T-helper 2 cell treated with Interferon-gamma antibody and Interleukin-4, amounts not matched to agents 100 ng/mL and 5 ng/mL, for 36 hours (primary cell): ENCODE measurements around the gene AGAP5. TPM values are rescaled to one million over a fixed set of nuclear protein-coding genes. Genes with fewer than 3 reads are reported as not detected.
"Not testable (repeated sequence)": the region's sequence is repeated elsewhere in the genome, so short reads cannot be mapped to it uniquely, and the experiment has no call there.

Experiments used
- intact Hi-C: fragments of 100-400 bp; cut with micrococcal nuclease; formaldehyde crosslinking; loops from one replicate; pipeline ENCODE4 v1.15.1; 2023
- total RNA-seq: library from RNA; stranded (reverse); gene quantifications from 2 replicates; pipeline ENCODE4 v1.2.3, GENCODE V29; 2022

The AGAP5 gene
- total RNA-seq, 1 donor from 2014 or later, result 12.1 TPM

DNA sequence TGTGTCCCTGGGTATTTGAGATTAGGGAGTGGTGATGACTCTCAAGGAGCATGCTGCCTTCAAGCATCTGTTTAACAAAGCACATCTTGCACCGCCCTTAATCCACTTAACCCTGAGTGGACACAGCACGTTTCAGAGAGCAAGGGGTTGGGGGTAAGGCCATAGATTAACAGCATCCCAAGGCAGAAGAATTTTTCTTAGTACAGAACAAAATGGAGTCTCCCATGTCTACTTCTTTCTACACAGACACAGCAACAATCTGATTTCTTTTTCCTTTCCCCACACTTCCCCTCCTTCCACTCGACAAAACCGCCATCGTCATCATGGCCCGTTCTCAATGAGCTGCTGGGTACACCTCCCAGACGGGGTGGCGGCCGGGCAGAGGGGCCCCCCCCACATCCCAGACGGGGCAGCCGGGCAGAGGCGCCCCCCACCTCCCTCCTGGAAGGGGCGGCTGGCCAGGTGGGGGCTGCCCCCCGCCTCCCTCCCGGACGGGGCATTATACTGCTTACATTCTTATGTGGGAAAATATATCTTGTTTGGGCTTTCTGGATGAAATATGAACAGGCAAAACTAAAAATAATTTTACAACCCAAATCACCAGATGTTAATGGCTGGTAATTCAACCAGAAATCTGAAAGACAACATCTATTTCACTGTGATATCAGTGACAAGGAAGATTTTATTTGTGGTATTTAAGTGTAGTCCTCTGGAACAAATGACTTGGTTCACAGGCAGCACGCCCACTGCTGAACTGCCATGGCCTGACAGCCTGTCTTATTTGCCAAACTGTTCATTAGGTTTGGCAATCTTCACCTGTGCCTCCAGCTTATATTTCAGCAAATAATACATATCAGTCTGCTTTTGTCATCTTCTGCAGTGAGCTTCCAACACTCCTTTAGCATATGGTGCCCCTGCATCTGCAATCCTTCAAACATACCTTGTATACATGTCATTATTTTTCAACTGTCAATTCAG, 17.6 kb upstream of the AGAP5 start:
- intact Hi-C loops, result not testable (repeated sequence)

DNA sequence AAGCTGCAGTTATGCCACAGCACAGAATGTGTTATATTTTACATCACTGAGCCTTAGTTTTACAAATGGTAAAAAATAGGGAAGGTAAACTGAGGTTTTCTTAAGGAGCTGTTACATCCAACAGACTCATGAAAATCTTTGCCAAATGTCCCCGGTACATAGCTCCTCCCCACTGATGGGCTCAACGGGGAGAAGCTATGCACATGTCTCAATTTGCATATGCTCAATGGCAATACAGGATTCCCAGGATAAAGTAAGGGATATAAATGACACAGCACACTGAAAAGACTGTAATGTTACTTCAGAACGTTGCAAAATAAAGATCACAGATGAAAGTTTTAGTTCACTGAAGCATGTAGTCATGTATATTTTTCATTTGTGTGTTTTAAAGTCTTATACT, 16.6 kb upstream of the AGAP5 start:
- intact Hi-C loops, result not testable (repeated sequence)

DNA sequence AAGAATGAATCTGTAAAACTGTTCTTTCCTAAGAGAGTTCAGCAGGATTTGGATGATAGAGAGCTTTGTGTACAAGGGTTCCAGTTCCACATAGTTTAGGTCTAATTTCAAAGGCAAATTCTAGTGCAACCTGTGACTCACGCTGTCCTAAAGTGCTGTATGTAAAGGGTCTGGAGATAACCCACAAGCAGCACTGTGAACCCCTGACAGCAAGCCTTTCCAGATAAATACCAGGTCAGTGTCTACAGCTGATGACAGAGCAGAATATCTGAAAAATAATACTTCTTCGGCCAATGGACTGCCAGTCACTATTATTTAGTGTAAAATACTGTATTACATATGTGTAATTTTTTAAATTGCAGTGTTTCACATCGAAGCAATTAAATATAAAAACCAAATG, 16.0 kb upstream of the AGAP5 start:
- intact Hi-C loops, result not testable (repeated sequence)

DNA sequence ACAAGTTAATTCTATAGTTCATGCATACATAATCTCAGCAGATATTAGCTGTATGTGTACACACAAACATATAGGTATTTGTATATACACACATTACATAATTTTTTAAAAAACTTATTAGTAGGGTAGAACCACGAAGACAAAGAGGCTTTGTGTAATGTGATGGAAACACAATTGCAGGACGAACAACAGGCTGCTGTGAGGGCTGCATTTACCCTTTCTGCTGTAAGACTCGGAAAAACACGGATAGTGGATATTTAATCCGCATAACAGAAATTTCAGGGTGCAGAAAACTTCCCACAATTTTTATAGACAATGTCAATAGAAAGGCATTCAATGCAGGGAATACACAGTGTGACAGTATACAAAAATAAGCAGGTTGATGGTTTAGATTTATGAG, 13.8 kb upstream of the AGAP5 start:
- intact Hi-C loops, result not testable (repeated sequence)

DNA sequence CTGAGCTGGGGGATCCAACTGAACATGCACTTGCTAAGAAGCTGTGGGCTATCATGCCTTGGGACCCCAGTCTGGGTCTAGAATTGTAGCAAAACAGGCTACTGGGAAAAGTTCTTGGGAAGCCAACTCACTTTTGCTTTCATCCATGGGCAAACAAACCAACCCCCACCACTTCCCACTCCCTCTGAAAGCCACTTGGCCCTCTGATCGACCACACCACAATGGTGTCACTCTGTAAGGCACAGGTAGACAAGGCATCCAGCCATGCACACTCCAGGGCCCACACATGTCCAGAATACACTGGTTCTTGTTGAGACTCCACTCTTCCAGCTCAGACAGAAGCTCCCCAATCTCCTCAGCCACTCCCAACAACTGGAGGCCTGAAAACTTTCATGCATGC, 10.2 kb upstream of the AGAP5 start:
- intact Hi-C loops, result not testable (repeated sequence)

DNA sequence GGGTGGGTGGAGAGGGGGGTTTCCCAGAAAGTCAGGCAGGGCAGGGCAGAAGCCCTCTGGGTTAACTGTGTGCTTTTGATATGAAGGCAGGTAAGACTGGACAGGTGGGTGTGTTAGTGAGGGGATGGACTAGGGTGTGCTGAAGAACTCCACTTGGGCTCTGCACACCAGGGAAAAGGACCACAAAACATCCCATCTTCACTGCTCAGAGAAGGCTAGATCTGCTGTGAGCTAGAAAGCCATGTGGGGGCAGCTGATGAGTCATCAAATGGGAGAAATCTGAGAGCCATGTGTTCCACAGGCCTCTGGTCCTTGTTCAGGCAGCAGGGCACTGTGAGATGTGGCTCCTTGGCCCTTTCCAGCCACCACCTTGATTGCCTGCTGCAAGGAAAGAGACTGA, 9.7 kb upstream of the AGAP5 start:
- intact Hi-C loops, result not testable (repeated sequence)

DNA sequence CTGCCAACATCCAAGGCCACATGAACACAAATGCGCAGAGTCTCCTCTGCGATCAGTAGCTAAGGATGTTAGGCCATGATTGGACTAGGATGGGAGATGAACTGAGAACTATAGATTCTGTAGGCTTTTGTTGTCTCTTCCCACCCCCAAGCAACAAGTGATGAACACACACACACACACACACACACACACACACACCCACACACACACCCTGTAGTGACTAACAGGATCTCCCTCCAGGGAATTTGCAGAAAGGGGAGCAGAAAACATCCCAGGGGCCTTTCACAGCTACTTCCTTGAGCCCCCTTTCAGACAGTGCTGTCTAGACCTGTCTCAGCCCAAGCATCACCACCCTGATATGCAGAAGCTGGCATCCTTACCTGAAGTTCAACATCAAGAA, 8.6 kb upstream of the AGAP5 start:
- intact Hi-C loops, result not testable (repeated sequence)

DNA sequence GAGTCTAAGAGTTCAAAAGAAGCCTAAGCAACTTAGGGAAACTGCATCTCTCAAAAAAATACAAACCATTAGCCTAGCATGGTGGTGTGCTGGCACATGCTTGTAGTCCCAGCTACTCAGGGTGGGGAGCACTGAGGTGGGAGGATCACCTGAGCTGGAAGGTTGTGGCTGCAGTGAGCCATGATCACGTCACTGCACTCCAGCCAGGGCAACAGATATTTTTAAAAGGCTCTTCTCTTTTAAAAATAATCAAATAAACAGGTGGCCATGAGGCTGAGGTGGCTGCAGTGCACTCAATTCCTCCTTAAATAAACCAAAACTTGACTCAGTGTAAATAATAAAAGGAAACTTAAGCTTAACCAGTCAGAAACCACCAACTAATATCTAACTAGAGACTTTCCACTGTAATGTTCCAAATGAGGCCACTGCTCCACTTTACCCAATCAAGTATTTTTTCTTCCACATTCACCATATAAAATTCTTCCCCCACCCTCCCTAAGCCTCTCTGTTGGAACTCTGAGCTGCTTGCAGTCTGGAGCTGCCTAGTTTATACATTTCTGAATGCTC, 7.7 kb upstream of the AGAP5 start:
- intact Hi-C loops, result not testable (repeated sequence)

DNA sequence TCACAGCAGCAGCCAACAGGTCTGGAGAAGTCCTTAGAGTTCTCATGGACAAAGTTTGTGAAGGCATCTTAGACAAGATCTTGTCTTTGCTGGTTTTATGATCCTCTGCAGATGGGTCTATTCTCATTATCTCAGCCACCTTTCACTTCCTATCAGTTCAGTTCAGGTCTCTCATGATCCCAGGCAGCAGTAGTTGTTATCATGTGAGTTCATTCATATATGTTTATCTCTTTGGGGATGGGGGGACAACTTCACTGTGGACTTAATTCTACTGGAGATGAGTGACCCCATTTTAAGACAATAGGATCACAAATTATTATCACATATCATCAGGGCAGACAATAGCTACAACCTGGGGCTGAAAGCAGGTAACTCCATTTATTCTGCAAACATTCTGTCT, 6.0 kb upstream of the AGAP5 start:
- intact Hi-C loops, result not testable (repeated sequence)

DNA sequence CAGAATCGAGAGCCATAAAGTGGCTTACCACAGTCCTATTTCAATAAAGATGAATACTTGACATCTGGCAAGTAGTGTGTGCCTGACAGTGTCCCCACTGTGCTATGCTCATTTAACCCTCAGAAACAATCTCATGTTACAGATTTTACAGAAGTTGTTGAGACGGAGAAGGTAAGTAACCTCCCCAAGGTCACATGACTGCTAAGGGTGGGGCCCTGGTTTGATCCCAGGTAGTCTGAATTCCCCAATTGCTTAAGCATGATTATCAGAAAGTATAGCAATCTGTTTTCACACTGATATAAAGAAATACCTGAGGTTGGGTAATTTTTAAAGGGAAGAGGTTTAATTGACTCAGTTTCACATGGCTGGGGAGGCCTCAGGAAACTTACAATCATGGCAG, 910 bp upstream of the AGAP5 start:
- intact Hi-C loops, result not testable (repeated sequence)

DNA sequence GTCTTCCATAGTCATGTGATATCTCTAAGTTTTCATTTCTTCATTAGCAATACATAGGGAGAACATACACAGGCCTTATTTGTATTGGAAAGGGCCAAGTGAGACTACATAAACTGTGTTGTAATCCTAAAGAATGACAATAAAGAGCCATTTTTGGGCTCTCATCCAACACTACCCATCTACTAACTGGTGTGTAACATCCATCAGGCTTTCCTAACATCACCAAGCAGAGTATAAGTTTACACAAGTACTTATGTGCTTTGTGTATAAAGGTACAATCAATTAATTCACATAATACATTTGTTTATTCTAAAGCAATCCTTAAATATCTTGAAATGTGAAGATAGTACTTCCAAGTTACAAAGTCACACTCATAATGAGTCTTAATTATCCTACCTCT, 2.6 kb downstream of the AGAP5 start:
- intact Hi-C loops, result not testable (repeated sequence)

DNA sequence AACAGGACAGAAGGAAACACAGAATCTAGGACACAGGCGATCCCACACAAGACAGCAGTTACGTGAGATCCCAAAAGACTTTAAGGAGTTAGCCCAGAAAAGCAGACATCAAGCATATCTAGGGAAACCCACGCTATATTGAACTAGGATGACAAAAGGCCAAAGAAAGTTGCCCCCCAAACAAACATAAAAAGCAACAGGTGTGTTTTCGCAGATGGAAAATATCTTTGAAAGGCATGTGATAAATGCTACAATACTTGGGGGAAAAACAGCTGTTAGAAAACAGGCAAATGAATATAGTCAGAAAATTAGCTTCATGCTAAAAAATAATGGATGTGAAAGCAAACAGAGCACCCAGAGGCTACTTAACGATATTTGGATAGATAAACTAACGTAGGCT, 7.2 kb downstream of the AGAP5 start:
- intact Hi-C loops, result not testable (repeated sequence)

DNA sequence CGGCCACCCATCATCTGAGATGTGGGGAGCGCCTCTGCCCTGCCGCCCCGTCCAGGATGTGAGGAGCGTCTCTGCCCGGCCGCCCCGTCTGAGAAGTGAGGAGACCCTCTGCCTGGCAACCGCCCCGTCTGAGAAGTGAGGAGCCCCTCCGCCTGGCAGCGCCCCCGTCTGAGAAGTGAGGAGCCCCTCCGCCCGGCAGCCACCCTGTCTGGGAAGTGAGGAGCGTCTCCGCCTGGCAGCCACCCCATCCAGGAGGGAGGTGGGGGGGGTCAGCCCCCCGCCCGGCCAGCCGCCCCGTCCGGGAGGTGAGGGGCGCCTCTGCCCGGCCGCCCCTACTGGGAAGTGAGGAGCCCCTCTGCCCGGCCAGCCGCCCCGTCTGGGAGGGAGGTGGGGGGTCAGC, 8.3 kb downstream of the AGAP5 start:
- intact Hi-C loops, result not testable (repeated sequence)

DNA sequence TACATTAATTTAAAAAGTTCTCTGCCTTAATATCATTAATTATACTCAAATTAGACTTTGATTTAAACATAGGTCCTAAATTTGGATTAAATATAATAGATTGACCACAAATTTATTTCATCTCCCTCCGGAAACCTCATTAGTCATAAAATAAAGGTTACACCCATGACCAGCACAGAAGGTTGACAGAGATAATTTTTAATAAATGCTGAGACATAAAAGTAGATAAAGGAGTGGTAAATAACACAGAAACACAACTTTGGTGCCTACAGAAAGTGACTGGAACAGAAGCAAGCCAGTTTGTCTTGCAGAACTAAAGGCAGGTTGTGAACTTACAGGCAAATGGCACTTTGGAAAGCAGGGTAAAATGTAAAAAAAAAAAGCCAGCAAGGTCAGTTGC, 10.3 kb downstream of the AGAP5 start:
- intact Hi-C loops, result not testable (repeated sequence)

DNA sequence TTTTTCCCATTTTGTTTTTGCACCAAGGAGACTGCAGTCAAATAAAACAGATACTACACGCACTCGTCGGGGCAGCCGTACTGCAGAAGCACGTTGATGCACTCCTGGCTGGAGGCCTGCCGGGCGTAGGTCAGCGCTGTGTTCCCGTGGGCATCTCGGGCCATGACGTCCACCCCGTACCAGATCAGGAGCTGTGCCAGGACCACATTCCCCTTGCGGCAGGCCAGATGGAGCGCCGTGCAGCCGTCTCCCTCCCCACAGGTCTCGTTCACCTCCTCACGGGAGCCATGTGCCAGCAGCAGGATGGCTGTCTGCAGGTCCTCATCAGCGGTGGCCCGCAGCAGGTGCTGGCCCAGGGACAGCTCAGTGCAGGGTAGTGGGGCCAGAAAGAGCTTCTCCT, 23.4 kb downstream of the AGAP5 start:
- intact Hi-C loops, result not testable (repeated sequence)

DNA sequence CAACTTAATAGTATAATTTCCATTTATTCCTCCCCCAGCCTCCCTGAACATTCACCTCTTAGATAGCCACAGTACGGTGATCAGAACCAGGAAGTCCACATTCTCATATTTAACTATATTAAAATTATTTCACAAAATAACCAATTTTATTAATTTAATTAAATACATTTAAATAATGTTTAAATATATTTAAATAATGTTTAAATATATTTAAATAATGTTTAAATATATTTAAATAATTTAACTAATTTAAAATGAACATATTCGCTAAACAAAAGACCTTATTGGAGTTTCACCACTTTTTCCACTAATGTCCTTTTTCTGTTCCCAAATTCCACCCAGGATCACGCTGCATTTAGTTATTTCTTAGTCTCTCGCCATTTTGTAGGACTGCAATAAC, 29.5 kb downstream of the AGAP5 start:
- intact Hi-C loops, result not testable (repeated sequence)

DNA sequence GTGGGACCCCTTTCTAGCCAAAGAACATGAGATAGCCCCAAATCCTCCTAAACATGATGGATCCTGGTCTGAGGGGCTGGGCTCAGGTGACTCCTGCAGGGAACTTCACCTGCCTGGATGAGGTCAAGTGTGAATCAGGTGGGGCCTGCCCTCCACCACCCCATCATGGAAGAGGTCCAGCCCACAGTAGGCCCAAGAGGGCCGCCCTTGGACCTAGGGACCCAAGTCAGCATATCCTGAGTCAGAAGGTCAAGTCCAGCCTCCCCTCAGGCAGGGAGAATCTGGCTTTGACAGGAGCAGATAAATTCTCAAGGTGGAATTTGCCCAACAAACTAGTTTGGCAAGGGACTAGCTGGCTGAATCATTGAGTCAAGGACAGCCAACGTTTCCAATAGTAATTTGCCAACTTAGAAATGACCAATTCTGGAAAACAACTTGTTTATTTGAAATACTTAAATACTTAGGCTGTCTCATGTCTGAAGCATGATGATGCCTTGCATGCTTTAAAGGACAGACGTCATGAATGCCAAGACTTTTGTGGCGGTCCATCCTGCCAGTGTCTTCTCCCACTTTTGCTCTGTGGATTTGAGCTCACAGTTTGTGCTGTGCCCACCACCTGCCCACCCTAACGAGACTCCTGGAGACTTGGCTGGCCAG, 31.6 kb downstream of the AGAP5 start:
- intact Hi-C loops, result not testable (repeated sequence)

DNA sequence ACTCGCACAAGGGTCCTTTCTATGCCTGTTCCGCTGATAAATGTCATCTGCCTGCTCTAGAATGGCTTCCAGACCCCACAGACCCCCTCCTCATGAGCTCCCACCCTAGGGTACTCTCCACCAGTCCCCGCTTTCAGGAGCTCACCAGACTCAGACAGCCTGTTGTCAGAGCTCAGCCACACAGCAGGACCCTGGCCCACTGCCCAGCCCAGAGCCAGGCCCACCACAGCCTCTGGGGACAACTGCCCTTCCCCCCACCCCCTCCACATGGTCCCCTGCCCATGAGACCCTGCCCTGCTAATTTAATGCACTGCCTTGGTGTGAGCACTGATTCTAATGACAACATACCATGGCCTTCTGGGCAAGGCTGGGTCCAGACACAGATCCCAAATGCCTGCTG, 32.3 kb downstream of the AGAP5 start:
- intact Hi-C loops, result not testable (repeated sequence)

DNA sequence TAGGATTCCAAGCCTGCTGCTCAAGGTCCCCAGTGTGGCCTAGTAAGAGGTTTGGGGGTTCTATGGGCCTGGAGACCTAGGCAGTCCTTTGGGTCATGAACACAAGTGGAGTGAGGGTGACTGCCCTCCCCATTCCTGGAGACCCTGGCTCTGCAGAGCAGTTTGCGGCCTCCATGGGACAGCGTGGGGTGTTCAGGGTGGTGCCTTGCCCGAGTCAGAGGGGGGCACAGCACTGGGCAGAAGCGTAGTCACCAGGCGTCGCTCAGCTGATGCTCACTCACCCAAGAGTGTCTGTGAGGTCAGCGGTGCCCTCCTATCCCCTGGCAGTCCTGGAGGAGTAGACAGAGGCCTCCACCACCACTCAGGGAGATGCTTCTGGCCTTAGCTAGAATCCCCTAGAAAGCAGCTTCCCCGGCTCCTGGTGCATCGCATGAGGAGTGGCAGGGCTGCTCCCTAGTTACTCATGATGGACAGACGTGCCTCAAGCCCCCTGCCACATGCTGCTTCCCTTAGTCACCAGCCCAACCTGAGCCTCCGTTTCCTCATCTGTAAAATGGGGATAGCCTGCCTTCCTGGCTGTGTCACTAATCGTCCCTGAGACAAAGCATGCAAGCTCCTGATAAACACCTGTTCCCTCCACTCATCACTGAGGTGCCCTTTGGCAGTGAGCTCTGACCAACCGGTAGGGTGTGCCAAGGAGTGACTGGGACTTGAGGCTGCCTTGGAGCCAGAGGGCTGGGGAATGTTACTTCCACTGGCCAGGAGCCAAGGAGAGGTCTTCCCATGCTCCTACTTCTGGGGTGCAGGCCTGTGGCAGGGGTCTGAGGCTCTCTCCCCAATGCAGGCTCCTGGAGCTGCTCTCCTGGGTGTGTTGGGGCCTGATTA, 33.5 kb downstream of the AGAP5 start:
- intact Hi-C loops, result not testable (repeated sequence)

DNA sequence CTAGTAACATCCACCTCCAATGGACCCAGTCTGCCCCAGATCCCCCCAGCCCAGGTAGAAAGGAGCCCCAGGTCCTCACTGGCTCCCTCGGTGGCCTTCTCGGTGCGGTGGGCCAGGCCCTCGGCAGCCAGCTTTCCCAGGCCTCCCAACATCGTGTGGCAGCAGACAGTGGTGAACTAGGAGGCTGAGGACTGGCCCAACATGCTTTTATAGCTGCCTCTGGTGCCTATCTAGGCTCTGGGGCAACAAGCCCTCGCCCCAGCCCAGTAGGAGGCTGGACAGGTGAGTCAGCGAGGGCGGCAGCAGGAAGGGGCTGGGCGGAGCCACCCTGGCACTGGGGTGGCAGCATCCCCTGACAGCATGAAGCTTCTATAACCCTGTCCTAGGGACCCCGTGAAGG, 34.3 kb downstream of the AGAP5 start:
- intact Hi-C loops, result not testable (repeated sequence)

DNA sequence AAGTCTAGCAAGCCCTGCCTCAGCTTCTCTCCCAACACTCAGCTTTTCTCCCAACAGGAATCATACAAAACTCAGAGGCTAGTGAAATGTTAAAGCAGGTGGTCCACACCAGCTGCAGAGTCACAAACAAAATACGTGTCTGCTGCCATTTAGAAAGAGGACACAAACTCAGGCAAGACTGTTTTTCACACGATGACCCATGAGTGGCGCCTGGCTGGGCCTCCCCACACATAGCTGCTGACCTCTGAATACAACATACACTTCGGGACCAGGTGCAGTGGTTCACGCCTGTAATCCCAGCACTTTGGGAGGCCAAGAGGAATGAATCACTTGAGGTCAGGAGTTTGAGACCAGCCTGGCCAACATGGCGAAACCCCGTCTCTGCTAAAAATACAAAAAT, 35.2 kb downstream of the AGAP5 start:
- intact Hi-C loops, result not testable (repeated sequence)
